ENCODE data around the gene PRICKLE1.

Gene PRICKLE1

GRCh38 chr12:42589465-42590329 lies at the start of gene PRICKLE1:
Gene PRICKLE1, minus strand, starts transcription at chr12:42589746. Its CDS starts 117,230 bp downstream, at chr12:42472516.
- DNase-seq = peak; percentile 86

- no peak for DNase-seq
These were observed 49.2 kb upstream of the PRICKLE1 start for GRCh38 chr12:42638697-42639096.

- DNase-seq = no peak
These were observed 48.5 kb upstream of the PRICKLE1 start for GRCh38 chr12:42638011-42638410.

GRCh38 chr12:42636993-42637392 lies 47.4 kb upstream of the PRICKLE1 start:
- no peak for DNase-seq

GRCh38 chr12:42633594-42633993 lies 44.0 kb upstream of the PRICKLE1 start:
- no peak for DNase-seq

GRCh38 chr12:42631513-42631912 lies 42.0 kb upstream of the PRICKLE1 start:
- no peak for DNase-seq

GRCh38 chr12:42630314-42630713 lies 40.8 kb upstream of the PRICKLE1 start:
- DNase-seq = no peak

- DNase-seq = no peak
These were observed 37.6 kb upstream of the PRICKLE1 start for GRCh38 chr12:42627151-42627550.

- DNase-seq = peak; percentile 22
These were observed 36.1 kb upstream of the PRICKLE1 start for GRCh38 chr12:42625611-42626010.

GRCh38 chr12:42617622-42618021 lies 28.1 kb upstream of the PRICKLE1 start:
- no peak for DNase-seq

- DNase-seq = no peak
These were observed 25.5 kb upstream of the PRICKLE1 start for GRCh38 chr12:42615006-42615405.

GRCh38 chr12:42612231-42612613 lies 22.7 kb upstream of the PRICKLE1 start:
- no peak for DNase-seq

GRCh38 chr12:42611571-42612230 lies 22.2 kb upstream of the PRICKLE1 start:
- DNase-seq = no peak

GRCh38 chr12:42609605-42610004 lies 20.1 kb upstream of the PRICKLE1 start:
- no peak for DNase-seq

GRCh38 chr12:42608196-42608825 lies 18.8 kb upstream of the PRICKLE1 start:
- DNase-seq = no peak

GRCh38 chr12:42607584-42608058 lies 18.1 kb upstream of the PRICKLE1 start:
- DNase-seq = peak; percentile 49

GRCh38 chr12:42606471-42606870 lies 16.9 kb upstream of the PRICKLE1 start:
- no peak for DNase-seq

GRCh38 chr12:42605685-42606084 lies 16.1 kb upstream of the PRICKLE1 start:
- DNase-seq = no peak

- DNase-seq = peak; percentile 55
These were observed 13.9 kb upstream of the PRICKLE1 start for GRCh38 chr12:42603246-42603990.

GRCh38 chr12:42593874-42594273 lies 4.3 kb upstream of the PRICKLE1 start:
- DNase-seq = no peak

- peak; percentile 69 for DNase-seq
These were observed 886 bp upstream of the PRICKLE1 start for GRCh38 chr12:42590330-42590934.
